Measurements from ENCODE around the gene NHSL2. TPM values are rescaled to one million over a fixed set of nuclear protein-coding genes. Genes with fewer than 3 reads are reported as not detected.

NHSL2 gene
- polyA plus RNA-seq, 1 of the 3 experiments (the other 2 are of a cell fraction), result 0.61 TPM

- TF ChIP-seq SMC3 (IDR thresholded peaks at IDR 0.05; ENCODE audit: low read depth, low read length), result no peak
These were observed 142.9 kb downstream of the NHSL2 start (continued) for GRCh38 chrX:72053508-72053907.

GRCh38 chrX:72054779-72055489, 144.3 kb downstream of the NHSL2 start:
- POLR2A ChIA-PET, result no interaction called here

GRCh38 chrX:72057331-72057730, 146.7 kb downstream of the NHSL2 start:
- H3K4me1 ChIP-seq (ENCODE audit: control insufficient read depth in 1 of 2, insufficient read depth in 2 of 2, low read depth in 1 of 2, low read length in 1 of 2), result peaks cover 0 to 15% of the 10 kb centered on the region in 2 experiments; a peak in 2 of 4 replicates
- CTCF ChIA-PET, result interaction anchor here (1.2 to 2.5 kb wide), 4 partner anchors 10 to 67 kb away, joined by 3 to 10 read pairs (median 6); no protein-coding TSS in a partner anchor
- POLR2A ChIA-PET, result no interaction called here
- no peaks in the 10 kb centered on the region for H3K79me2 ChIP-seq (ENCODE audit: insufficient read depth)
- no peaks in the 10 kb centered on the region for H4K20me1 ChIP-seq (ENCODE audit: insufficient read depth)
- H3K9me3 ChIP-seq, result no peaks in the 10 kb centered on the region
- no peak overlapping the region for H2AFZ ChIP-seq (ENCODE audit: low read depth)
- no peak overlapping the region for H3K4me2 ChIP-seq
- H3K36me3 ChIP-seq (replicated peaks in 1 of 2; ENCODE audit: control insufficient read depth in 1 of 2, insufficient read depth in 2 of 2, low read length in 1 of 2), result no peaks in the 10 kb centered on the region
- no peaks in the 10 kb centered on the region for H3F3A ChIP-seq (replicated peaks; ENCODE audit: insufficient read depth)
- no peak overlapping the region for H3K4me3 ChIP-seq (ENCODE audit: low read depth in 2 of 2, low read length in 1 of 2)
- no peak for DNase-seq
- H3K27ac ChIP-seq (ENCODE audit: low read depth in 2 of 2, low read length in 1 of 2), result no peak overlapping the region
- 26% methylated on average over 4 of the region's 4 CpGs for WGBS (ENCODE audit: low lambda C conversion rate)
- H3K9me2 ChIP-seq, result no peaks in the 10 kb centered on the region
- no peaks in the 10 kb centered on the region; the same call in 1 of the 2 replicates for H3K27me3 ChIP-seq (ENCODE audit: insufficient read depth)
- H3K9ac ChIP-seq, result no peak overlapping the region
- TF ChIP-seq REST (IDR thresholded peaks at IDR 0.05; ENCODE audit: low read depth, low read length), result no peak
- no peak for TF ChIP-seq SMC3 (IDR thresholded peaks at IDR 0.05; ENCODE audit: low read depth, low read length)
- no peak for TF ChIP-seq PBX3 (IDR thresholded peaks at IDR 0.05)
- no peak for TF ChIP-seq IRF3 (IDR thresholded peaks at IDR 0.05; ENCODE audit: low read depth, low read length)
- TF ChIP-seq MEF2A (IDR thresholded peaks at IDR 0.05; ENCODE audit: borderline replicate concordance, low read depth), result no peak
- TF ChIP-seq ELF1 (IDR thresholded peaks at IDR 0.05), result no peak

More at GRCh38 chrX:72054779-72055489, 144.3 kb downstream of the NHSL2 start:
- no peaks in the 10 kb centered on the region for H3K36me3 ChIP-seq (replicated peaks in 1 of 2; ENCODE audit: control insufficient read depth in 1 of 2, insufficient read depth in 2 of 2, low read length in 1 of 2)
- no peak overlapping the region for H2AFZ ChIP-seq (ENCODE audit: low read depth)
- H3F3A ChIP-seq (replicated peaks; ENCODE audit: insufficient read depth), result no peaks in the 10 kb centered on the region
- H3K9me2 ChIP-seq, result no peaks in the 10 kb centered on the region
- no peak overlapping the region for H3K9ac ChIP-seq
- CTCF ChIA-PET, result interaction anchor here (0.6 to 2.1 kb wide), 5 partner anchors 29 to 72 kb away, joined by 3 to 7 read pairs (median 4); no protein-coding TSS in a partner anchor
- H3K27me3 ChIP-seq (ENCODE audit: insufficient read depth), result no peaks in the 10 kb centered on the region; the same call in 1 of the 2 replicates
- H3K9me3 ChIP-seq, result no peaks in the 10 kb centered on the region
- peaks cover 0 to 5% of the 10 kb centered on the region in 2 experiments; a peak in 2 of 4 replicates for H3K4me1 ChIP-seq (ENCODE audit: control insufficient read depth in 1 of 2, insufficient read depth in 2 of 2, low read depth in 1 of 2, low read length in 1 of 2)
- no peak overlapping the region for H3K4me2 ChIP-seq
- no peak overlapping the region for H3K4me3 ChIP-seq (ENCODE audit: low read depth in 2 of 2, low read length in 1 of 2)
- no peaks in the 10 kb centered on the region for H3K79me2 ChIP-seq (ENCODE audit: insufficient read depth)
- WGBS (ENCODE audit: low lambda C conversion rate), result 48% methylated on average over 19 of the region's 19 CpGs
- H4K20me1 ChIP-seq (ENCODE audit: insufficient read depth), result no peaks in the 10 kb centered on the region
- no peak overlapping the region for H3K27ac ChIP-seq (ENCODE audit: low read depth in 2 of 2, low read length in 1 of 2)
- no peak for TF ChIP-seq NFIC (IDR thresholded peaks at IDR 0.05; ENCODE audit: borderline replicate concordance)
- no peak for DNase-seq
